Natural killer cell (primary cell): ENCODE results near the gene CFAP298. TPM values are rescaled to one million over a fixed set of nuclear protein-coding genes. Genes with fewer than 3 reads are reported as not detected.
A peak's percentile ranks its signal among the peaks of the same experiment; 100 is the strongest.

Source experiments
- ATAC-seq, 3 donors: fragments of 150-1000 bp in 2 of 3; fragments of 200-7000 bp in 1 of 3; cut with Tn5 transposase; 1 replicate in 1 of 3; 2 replicates in 2 of 3; pipeline ENCODE4 v1.10.0; 2021; ENCODE audit warnings: mild to moderate bottlenecking in 2 of 3, moderate library complexity in 2 of 3
- DNase-seq, 2 donors: peaks; one replicate each; pipeline versions ENCODE4 v3.0.0 to v3.0.0-alpha.2; 2013 to 2021; ENCODE audit warnings: mixed read lengths in 1 of 2
- H3K27ac ChIP-seq: one replicate; pipeline ENCODE4 v1.5.1; 2013; ENCODE audit warnings: mild to moderate bottlenecking, low read length
- H3K27me3 ChIP-seq: one replicate; pipeline ENCODE4 v1.6.1; 2013; ENCODE audit warnings: low read length; ENCODE audit not compliant: control insufficient read depth, insufficient read depth
- H3K36me3 ChIP-seq: one replicate; pipeline ENCODE4 v1.6.1; 2013; ENCODE audit warnings: low read length; ENCODE audit not compliant: control insufficient read depth, insufficient read depth
- H3K4me1 ChIP-seq: one replicate; pipeline ENCODE4 v1.6.1; 2013; ENCODE audit warnings: low read length; ENCODE audit not compliant: control insufficient read depth, insufficient read depth
- H3K4me3 ChIP-seq: one replicate; pipeline ENCODE4 v1.5.1; 2013; ENCODE audit warnings: low read length
- H3K9me3 ChIP-seq: one replicate; pipeline ENCODE4 v1.6.1; 2013; ENCODE audit warnings: low read length; ENCODE audit not compliant: control insufficient read depth, insufficient read depth
- H3K27ac Mint-ChIP-seq, 2 donors: one replicate each; pipeline ENCODE4 v1.8.0; 2022; ENCODE audit warnings: mild to moderate bottlenecking in 2 of 2, mixed read lengths in 2 of 2, moderate library complexity in 1 of 2
- H3K27me3 Mint-ChIP-seq, 2 donors: one replicate each; pipeline ENCODE4 v1.8.0; 2022; ENCODE audit warnings: low read depth in 2 of 2, mixed read lengths in 2 of 2
- H3K36me3 Mint-ChIP-seq: one replicate; pipeline ENCODE4 v1.8.0; 2022; ENCODE audit warnings: mixed read lengths
- H3K4me1 Mint-ChIP-seq, 2 donors: one replicate each; pipeline ENCODE4 v1.8.0; 2022; ENCODE audit warnings: mixed read lengths in 2 of 2
- H3K4me3 Mint-ChIP-seq: one replicate; pipeline ENCODE4 v1.8.0; 2022; ENCODE audit warnings: mild to moderate bottlenecking, moderate library complexity, mixed read lengths
- H3K9me3 Mint-ChIP-seq, 2 donors: one replicate each; pipeline ENCODE4 v1.8.0; 2022; ENCODE audit warnings: mixed read lengths in 2 of 2
- CTCF ChIP-seq: fragments of 200-600 bp; IDR thresholded peaks from one replicate; pipeline ENCODE4 v1.8.0; 2022; ENCODE audit warnings: antibody characterized with exemption
- WGBS: methylation state at CpG from one replicate; pipeline ENCODE4 v1.1.7; 2013; ENCODE audit warnings: missing lambda C conversion rate; ENCODE audit not compliant: insufficient coverage; 5-methylcytosine and 5-hydroxymethylcytosine counted together
- intact Hi-C: fragments of 100-400 bp; cut with micrococcal nuclease; formaldehyde crosslinking; loops from one replicate; pipeline ENCODE4 v1.14.2; 2022
- total RNA-seq, 4 donors: library from RNA; stranded (reverse); fragments of 120-200 nt in 1 of 4; gene quantifications; one replicate each; pipeline versions ENCODE4 v1.2.3 to v1.2.4, GENCODE V29; 2013 to 2022

Gene CFAP298
- total RNA-seq, 3 donors from 2014 or later (not counting 1 experiment from before 2014, with no cell fraction given), result 16.1 to 23.7 (median 16.8) TPM

GRCh38 chr21:32584472-32584871 is 27.7 kb downstream of the CFAP298 start:
- Mint-ChIP-seq H3K36me3 (no peaks in the 10 kb centered on the region), H3K27ac (no peak overlapping the region), H3K27me3 (no peaks in the 10 kb centered on the region), H3K9me3 (no peaks in the 10 kb centered on the region), H3K4me3 (no peak overlapping the region), H3K4me1 (no peaks in the 10 kb centered on the region)
- Histone ChIP-seq H3K27me3 (no peaks in the 10 kb centered on the region), H3K4me3 (no peak overlapping the region), H3K27ac (no peak overlapping the region), H3K4me1 (no peaks in the 10 kb centered on the region), H3K36me3 (no peaks in the 10 kb centered on the region), H3K9me3 (no peaks in the 10 kb centered on the region)
- ATAC-seq, result no peak
- TF ChIP-seq CTCF, result no peak
- no peak for DNase-seq
- intact Hi-C loops, result no loop called here
- 97% methylated on average over 7 of the region's 8 CpGs for WGBS

GRCh38 chr21:32581732-32582131 is 30.4 kb downstream of the CFAP298 start:
- H3K9me3 Mint-ChIP-seq, result no peaks in the 10 kb centered on the region
- Histone ChIP-seq H3K27ac (no peak overlapping the region), H3K4me3 (no peak overlapping the region), H3K9me3 (no peaks in the 10 kb centered on the region), H3K36me3 (no peaks in the 10 kb centered on the region), H3K27me3 (no peaks in the 10 kb centered on the region), H3K4me1 (no peaks in the 10 kb centered on the region)
- WGBS, result 93% methylated on average over 12 of the region's 13 CpGs
- no peak for ATAC-seq
- H3K27me3 Mint-ChIP-seq, result no peaks in the 10 kb centered on the region
- no peak for DNase-seq
- no peak overlapping the region for H3K27ac Mint-ChIP-seq
- no peak for TF ChIP-seq CTCF
- no peaks in the 10 kb centered on the region for H3K4me1 Mint-ChIP-seq
- intact Hi-C loops, result no loop called here
- no peak overlapping the region for H3K4me3 Mint-ChIP-seq
- no peaks in the 10 kb centered on the region for H3K36me3 Mint-ChIP-seq

GRCh38 chr21:32580949-32581348 is 31.2 kb downstream of the CFAP298 start:
- DNase-seq (no peak), ATAC-seq (no peak)
- H3K27ac Mint-ChIP-seq, result no peak overlapping the region
- Histone ChIP-seq H3K9me3 (no peaks in the 10 kb centered on the region), H3K36me3 (no peaks in the 10 kb centered on the region), H3K4me1 (no peaks in the 10 kb centered on the region), H3K4me3 (no peak overlapping the region), H3K27me3 (no peaks in the 10 kb centered on the region), H3K27ac (no peak overlapping the region)
- no peaks in the 10 kb centered on the region for H3K27me3 Mint-ChIP-seq
- no peak overlapping the region for H3K4me3 Mint-ChIP-seq
- H3K9me3 Mint-ChIP-seq, result no peaks in the 10 kb centered on the region
- intact Hi-C loops, result no loop called here
- TF ChIP-seq CTCF, result no peak
- no peaks in the 10 kb centered on the region for H3K36me3 Mint-ChIP-seq
- 91% methylated on average over 13 of the region's 13 CpGs for WGBS
- H3K4me1 Mint-ChIP-seq, result no peaks in the 10 kb centered on the region

DNA sequence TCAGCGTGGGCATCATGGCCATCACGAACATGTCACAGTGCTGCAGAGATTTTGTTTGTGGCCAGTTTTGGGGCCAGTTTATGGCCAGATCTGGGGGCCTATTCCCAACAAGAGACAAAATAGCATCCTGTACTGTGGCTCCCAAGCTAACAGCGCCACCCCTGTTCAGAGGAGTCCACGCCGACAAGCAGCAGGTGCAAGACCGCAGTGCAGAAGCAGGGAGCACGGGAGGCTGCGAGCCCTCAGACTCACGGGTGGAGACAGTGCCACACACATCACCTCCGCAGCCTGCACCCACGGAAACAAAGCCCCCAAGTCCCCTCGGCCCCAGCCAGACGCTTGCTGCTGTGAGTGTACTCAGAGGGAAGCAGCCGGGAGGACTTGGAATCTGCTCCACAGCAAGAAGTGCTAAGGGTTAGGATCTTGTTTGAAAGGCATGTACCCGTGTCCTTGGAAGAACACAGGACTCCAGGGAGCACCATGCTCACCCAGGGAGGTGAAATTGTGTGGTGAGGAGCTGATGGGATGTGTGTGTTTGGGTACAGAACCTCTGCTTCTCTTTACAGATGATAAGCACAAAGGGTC is 34.0 kb downstream of the CFAP298 start:
- peak in 1 of 3 donors; percentile 53 for ATAC-seq
- Histone ChIP-seq H3K36me3 (no peaks in the 10 kb centered on the region), H3K4me1 (no peaks in the 10 kb centered on the region), H3K9me3 (no peaks in the 10 kb centered on the region), H3K27ac (no peak overlapping the region), H3K27me3 (no peaks in the 10 kb centered on the region), H3K4me3 (no peak overlapping the region)
- 66% methylated on average over 15 of the region's 15 CpGs for WGBS
- intact Hi-C loops, result no loop called here
- TF ChIP-seq CTCF, result no peak
- Mint-ChIP-seq H3K27me3 (no peaks in the 10 kb centered on the region), H3K36me3 (no peaks in the 10 kb centered on the region), H3K9me3 (no peaks in the 10 kb centered on the region), H3K27ac (no peak overlapping the region), H3K4me3 (no peak overlapping the region), H3K4me1 (no peaks in the 10 kb centered on the region)
- DNase-seq, result peak in 1 of 2 donors; percentile 58
